Neural progenitor cell (in vitro differentiated cells): ENCODE results near the gene WFS1.

Source experiments
- CTCF ChIP-seq: fragments of 200-600 bp; sonication (generic); IDR thresholded peaks from 2 replicates; pipeline ENCODE4 v1.5.1; 2017; ENCODE audit warnings: antibody characterized with exemption, mild to moderate bottlenecking
- EZH2 ChIP-seq: fragments of 200-600 bp; sonication (generic); IDR thresholded peaks from 2 replicates; pipeline ENCODE4 v1.6.1; 2017; ENCODE audit warnings: antibody characterized with exemption, mild to moderate bottlenecking, moderate library complexity

- TF ChIP-seq CTCF (no peak), EZH2 (no peak)
Observed at GRCh38 chr4:6265546-6265945, 4.1 kb upstream of the WFS1 start.
